Small intestine (tissue), 7 donors: ENCODE measurements around the gene CKS2. TPM values are rescaled to one million over a fixed set of nuclear protein-coding genes. Genes with fewer than 3 reads are reported as not detected.

Experiments used
- DNase-seq, 2 donors: peaks; one replicate each; pipeline versions ENCODE4 v3.0.0 to v3.0.0-alpha.2; 2013
- FAIRE-seq: peaks from 2 replicates; lab custom pipeline; 2012; peaks lifted over from hg19 to GRCh38; lab: Jason Lieb, UNC
- H3K27ac ChIP-seq, 3 donors: one replicate each; pipeline ENCODE4 v1.5.1; 2013; ENCODE audit warnings: low read length in 2 of 3, mild to moderate bottlenecking in 2 of 3, control low read depth in 1 of 3, inconsistent platforms in 1 of 3, low read depth in 1 of 3, moderate library complexity in 1 of 3
- H3K27me3 ChIP-seq, 3 donors: one replicate each; pipeline ENCODE4 v1.6.1; 2013; ENCODE audit warnings: low read length in 3 of 3, inconsistent platforms in 1 of 3; ENCODE audit not compliant: control insufficient read depth in 3 of 3, insufficient read depth in 3 of 3
- H3K36me3 ChIP-seq, 3 donors: one replicate each; pipeline ENCODE4 v1.6.1; 2013; ENCODE audit warnings: low read length in 3 of 3, inconsistent platforms in 1 of 3, low read depth in 1 of 3, mild to moderate bottlenecking in 1 of 3, moderate library complexity in 1 of 3; ENCODE audit not compliant: control insufficient read depth in 3 of 3, insufficient read depth in 2 of 3
- H3K4me1 ChIP-seq, 3 donors: one replicate each; pipeline ENCODE4 v1.6.1; 2013; ENCODE audit warnings: low read length in 2 of 3, inconsistent platforms in 1 of 3, low read depth in 1 of 3, mild to moderate bottlenecking in 1 of 3, moderate library complexity in 1 of 3; ENCODE audit not compliant: control insufficient read depth in 3 of 3, insufficient read depth in 2 of 3
- H3K4me3 ChIP-seq, 3 donors: one replicate each; pipeline ENCODE4 v1.5.1; 2013; ENCODE audit warnings: low read length in 3 of 3, control low read depth in 1 of 3, inconsistent platforms in 1 of 3, low read depth in 1 of 3, mild to moderate bottlenecking in 1 of 3, moderate library complexity in 1 of 3
- H3K9me3 ChIP-seq, 2 donors: one replicate each; pipeline ENCODE4 v1.6.1; 2013; ENCODE audit warnings: low read depth in 1 of 2, low read length in 1 of 2; ENCODE audit not compliant: control insufficient read depth in 2 of 2, insufficient read depth in 1 of 2
- WGBS, 3 donors: extraction: QIAGEN DNeasy Blood & Tissue Kit; methylation state at CpG; one replicate each; pipeline ENCODE4 v1.1.7; 2013; 5-methylcytosine and 5-hydroxymethylcytosine counted together
- polyA plus RNA-seq, 4 donors: library from polyadenylated mRNA; stranded (reverse) in 3 of 4; unstranded in 1 of 4; fragments of 200-250 nt in 3 of 4; fragments of 120-200 nt in 1 of 4; gene quantifications; one replicate each; pipeline versions ENCODE4 v1.2.1 to v1.2.3, GENCODE V29; 2013
- donor health status: healthy with polysubstance abuse.
- donor health status: control.
- donor health status: control.
- donor health status: Bipolar disorder and iron deficiency.
- donor health status: healthy.

Gene CKS2
- polyA plus RNA-seq, 4 donors: 26.2 to 217 (median 77.1) TPM

DNA sequence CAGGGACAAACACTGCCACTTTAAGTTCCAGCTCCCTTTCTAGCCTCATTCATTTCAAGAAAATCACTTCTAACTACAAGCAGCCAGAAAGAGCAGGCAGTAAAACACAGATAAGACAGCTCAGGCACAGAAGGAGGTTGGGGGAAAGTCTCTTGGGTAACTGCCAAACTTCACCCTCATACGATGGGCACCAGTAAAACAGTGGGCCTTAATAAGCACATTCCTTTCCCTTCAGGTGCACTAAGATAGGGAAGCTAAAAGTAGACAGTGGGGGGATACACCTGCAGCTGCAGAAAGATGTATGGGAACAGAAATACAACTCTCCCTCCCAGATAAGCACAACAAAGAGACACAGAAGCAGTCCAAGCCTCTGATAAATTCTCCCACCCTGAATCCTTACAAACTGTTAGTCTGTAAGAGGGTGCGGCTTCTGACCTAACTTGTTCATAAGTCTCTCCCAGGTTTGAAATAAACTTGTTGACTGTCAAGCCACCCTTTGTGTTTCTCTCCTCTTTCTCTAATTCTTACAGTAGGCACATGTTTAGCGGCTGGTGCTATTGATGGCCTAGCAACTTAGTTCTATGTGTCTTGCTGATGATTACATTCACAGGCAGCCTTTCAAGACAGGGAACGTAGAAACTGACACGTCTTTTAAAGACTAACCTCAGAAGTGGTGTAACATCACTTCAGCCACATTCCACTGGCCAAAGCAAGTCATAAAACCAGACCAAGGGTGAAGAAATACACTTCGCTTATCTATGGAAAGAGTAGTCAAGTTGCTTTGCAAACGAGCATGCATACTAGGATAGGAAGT, 6.8 kb upstream of the CKS2 start:
- H3K27ac ChIP-seq: peak overlapping the region in 1 of 3 donors; percentile 55

DNA sequence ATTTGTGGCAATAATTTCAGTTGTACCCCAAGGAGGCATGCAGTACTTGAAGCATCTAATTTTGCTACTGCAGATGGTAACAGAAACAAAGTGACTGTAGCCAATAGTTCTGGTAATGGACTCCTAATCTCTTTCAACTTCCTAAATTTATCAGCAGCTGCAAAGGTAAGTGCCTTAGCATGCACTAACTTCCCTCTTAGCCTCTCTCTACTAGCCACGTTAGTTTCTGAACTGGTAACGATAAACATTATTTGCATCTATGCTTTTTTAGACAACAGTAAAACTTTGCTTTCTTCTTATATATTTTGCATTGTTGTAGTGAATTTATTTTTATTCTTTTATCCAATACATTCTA, 6.2 kb upstream of the CKS2 start:
- Histone ChIP-seq H3K36me3 (peaks cover 0 to 4% (median 0%) of the 10 kb centered on the region in 3 donors), H3K27me3 (no peaks in the 10 kb centered on the region), H3K4me1 (peaks cover 0 to 10% (median 5%) of the 10 kb centered on the region in 3 donors), H3K27ac (no peak overlapping the region), H3K4me3 (no peak overlapping the region), H3K9me3 (no peaks in the 10 kb centered on the region)
- 83 to 96% (median 88%) methylated on average over 2 of the region's 2 CpGs for WGBS, 3 donors
- FAIRE-seq (no peak), DNase-seq (no peak)

More for the DNA sequence above, 6.8 kb upstream of the CKS2 start:
- Histone ChIP-seq H3K27me3 (no peaks in the 10 kb centered on the region), H3K4me3 (no peak overlapping the region), H3K4me1 (peaks cover 0 to 10% (median 0%) of the 10 kb centered on the region in 3 donors), H3K36me3 (peaks cover 0 to 4% (median 0%) of the 10 kb centered on the region in 3 donors), H3K9me3 (no peaks in the 10 kb centered on the region)
- WGBS, 3 donors: 71 to 80% (median 78%) methylated on average over 7 of the region's 7 CpGs
- FAIRE-seq: no peak
- DNase-seq: peak in 1 of 2 donors; percentile 68

- WGBS, 3 donors: 43 to 68% (median 46%) methylated on average over 3 of the region's 3 CpGs
- H3K4me1 ChIP-seq: peaks cover 0 to 10% (median 6%) of the 10 kb centered on the region in 3 donors
These were observed 5.1 kb upstream of the CKS2 start for GRCh38 chr9:89305868-89306267.

GRCh38 chr9:89309166-89309565, 1.8 kb upstream of the CKS2 start:
- peaks cover 0 to 4% (median 0%) of the 10 kb centered on the region in 3 donors for H3K36me3 ChIP-seq
- H3K9me3 ChIP-seq: no peaks in the 10 kb centered on the region
- DNase-seq: no peak
- H3K27me3 ChIP-seq: no peaks in the 10 kb centered on the region
- 88 to 90% (median 89%) methylated on average over 6 of the region's 6 CpGs for WGBS, 3 donors
- peak overlapping the region in 2 of 3 donors; percentile 96 to 99 for H3K27ac ChIP-seq
- FAIRE-seq: no peak
- no peak overlapping the region for H3K4me3 ChIP-seq
- peaks cover 0 to 8% (median 5%) of the 10 kb centered on the region in 3 donors for H3K4me1 ChIP-seq

More at GRCh38 chr9:89305868-89306267, 5.1 kb upstream of the CKS2 start:
- H3K27me3 ChIP-seq: no peaks in the 10 kb centered on the region
- H3K4me3 ChIP-seq: no peak overlapping the region
- H3K27ac ChIP-seq: peak overlapping the region in 1 of 3 donors; percentile 67
- FAIRE-seq (no peak), DNase-seq (peak in 1 of 2 donors; percentile 40)
- no peaks in the 10 kb centered on the region for H3K9me3 ChIP-seq
- peaks cover 0 to 4% (median 0%) of the 10 kb centered on the region in 3 donors for H3K36me3 ChIP-seq

- FAIRE-seq: no peak
- H3K27me3 ChIP-seq: no peaks in the 10 kb centered on the region
- peaks cover 0 to 8% (median 5%) of the 10 kb centered on the region in 3 donors for H3K4me1 ChIP-seq
- DNase-seq: peak; percentile 45 to 77
- 9 to 15% (median 12%) methylated on average over 23 of the region's 23 CpGs for WGBS, 3 donors
- peak overlapping the region; percentile 77 to 95 (median 82) for H3K4me3 ChIP-seq
- no peaks in the 10 kb centered on the region for H3K9me3 ChIP-seq
- H3K27ac ChIP-seq: peak overlapping the region; percentile 96 to 99 (median 96)
- H3K36me3 ChIP-seq: peaks cover 0 to 4% (median 0%) of the 10 kb centered on the region in 3 donors
These were observed 1.2 kb upstream of the CKS2 start for GRCh38 chr9:89309608-89310474.

GRCh38 chr9:89311346-89312221, 589 bp downstream of the CKS2 start:
- peaks cover 0 to 8% (median 5%) of the 10 kb centered on the region in 3 donors for H3K4me1 ChIP-seq
- no peaks in the 10 kb centered on the region for H3K27me3 ChIP-seq
- no peak for FAIRE-seq
- peaks cover 0 to 4% (median 0%) of the 10 kb centered on the region in 3 donors for H3K36me3 ChIP-seq
- peak overlapping the region; percentile 68 to 71 (median 70) for H3K4me3 ChIP-seq
- peak in 1 of 2 donors; percentile 40 for DNase-seq
- no peaks in the 10 kb centered on the region for H3K9me3 ChIP-seq
- peak overlapping the region; percentile 47 to 81 (median 68) for H3K27ac ChIP-seq
- WGBS, 3 donors: 0 to 1% (median 1%) methylated on average over 42 to 54 of the region's 54 CpGs

DNA sequence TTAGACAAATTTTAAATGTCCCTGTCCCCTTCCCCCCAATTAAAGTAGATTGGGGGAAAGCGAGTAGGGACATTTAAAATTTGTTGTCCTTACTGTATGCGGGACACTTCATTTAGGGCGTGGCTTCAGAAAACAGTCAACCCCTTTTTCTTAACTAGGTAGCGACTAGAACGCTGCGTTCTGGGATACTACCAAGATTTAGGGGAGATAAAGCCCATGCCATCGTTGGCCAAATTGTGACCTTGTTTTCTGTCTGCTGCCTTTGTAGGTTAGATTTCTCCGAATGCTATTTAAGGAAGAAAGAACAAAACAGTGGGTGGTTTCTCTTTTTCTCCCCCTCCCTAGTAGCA, 1.2 kb downstream of the CKS2 start:
- peak overlapping the region; percentile 41 to 81 (median 59) for H3K27ac ChIP-seq
- no peaks in the 10 kb centered on the region for H3K27me3 ChIP-seq
- no peak for FAIRE-seq
- H3K9me3 ChIP-seq: no peaks in the 10 kb centered on the region
- peak; percentile 52 to 61 for DNase-seq
- WGBS, 3 donors: 0 to 1% (median 1%) methylated on average over 8 of the region's 8 CpGs
- H3K4me1 ChIP-seq: peaks cover 0 to 8% (median 5%) of the 10 kb centered on the region in 3 donors
- peak overlapping the region; percentile 68 to 71 (median 70) for H3K4me3 ChIP-seq
- H3K36me3 ChIP-seq: peaks cover 0 to 4% (median 0%) of the 10 kb centered on the region in 3 donors
